ENCODE results near the gene FAM81A.

Gene FAM81A

GRCh38 chr15:59515190-59515589 lies 77.2 kb downstream of the FAM81A start (continued):
- TF ChIP-seq ZNF8 (CRISPR knock-in tag; IDR thresholded peaks at IDR 0.05) (no peak), RARB (CRISPR knock-in tag; IDR thresholded peaks at IDR 0.05) (no peak)

- TF ChIP-seq CREB5 (CRISPR knock-in tag; IDR thresholded peaks at IDR 0.05; ENCODE audit: low read depth) (no peak), TOX (CRISPR knock-in tag; IDR thresholded peaks at IDR 0.05; ENCODE audit: borderline replicate concordance) (no peak), TSHZ2 (CRISPR knock-in tag; IDR thresholded peaks at IDR 0.05) (no peak), ZNF70 (CRISPR knock-in tag; IDR thresholded peaks at IDR 0.05) (no peak), PATZ1 (CRISPR knock-in tag; IDR thresholded peaks at IDR 0.05; ENCODE audit: borderline replicate concordance) (no peak), CSDC2 (CRISPR knock-in tag; IDR thresholded peaks at IDR 0.05) (no peak), SNAI2 (CRISPR knock-in tag; IDR thresholded peaks at IDR 0.05) (no peak), ARNTL (CRISPR knock-in tag; IDR thresholded peaks at IDR 0.05; ENCODE audit: borderline replicate concordance, low read depth) (no peak), OSR1 (CRISPR knock-in tag; IDR thresholded peaks at IDR 0.05) (no peak), ESRRG (CRISPR knock-in tag; IDR thresholded peaks at IDR 0.05) (no peak), ZFP3 (CRISPR knock-in tag; IDR thresholded peaks at IDR 0.05) (no peak), RARB (CRISPR knock-in tag; IDR thresholded peaks at IDR 0.05) (no peak), GLIS3 (CRISPR knock-in tag; IDR thresholded peaks at IDR 0.05) (no peak), POU6F1 (CRISPR knock-in tag; IDR thresholded peaks at IDR 0.05; ENCODE audit: borderline replicate concordance, low read depth) (no peak), ISL1 (CRISPR knock-in tag; IDR thresholded peaks at IDR 0.05) (no peak), ZFP30 (CRISPR knock-in tag; IDR thresholded peaks at IDR 0.05) (no peak)
- no peak for ATAC-seq
These were observed 78.9 kb downstream of the FAM81A start for GRCh38 chr15:59516655-59517461.

- ATAC-seq = no peak
- TF ChIP-seq ZNF8 (CRISPR knock-in tag; IDR thresholded peaks at IDR 0.05) = no peak
- no peak for TF ChIP-seq ISL1 (CRISPR knock-in tag; IDR thresholded peaks at IDR 0.05)
- TF ChIP-seq SNAI2 (CRISPR knock-in tag; IDR thresholded peaks at IDR 0.05) = no peak
- no peak for TF ChIP-seq PATZ1 (CRISPR knock-in tag; IDR thresholded peaks at IDR 0.05; ENCODE audit: borderline replicate concordance)
- no peak for TF ChIP-seq GLIS3 (CRISPR knock-in tag; IDR thresholded peaks at IDR 0.05)
- no peak for TF ChIP-seq OSR1 (CRISPR knock-in tag; IDR thresholded peaks at IDR 0.05)
- TF ChIP-seq POU6F1 (CRISPR knock-in tag; IDR thresholded peaks at IDR 0.05; ENCODE audit: borderline replicate concordance, low read depth) = no peak
- no peak for TF ChIP-seq RARB (CRISPR knock-in tag; IDR thresholded peaks at IDR 0.05)
- TF ChIP-seq ZFP3 (CRISPR knock-in tag; IDR thresholded peaks at IDR 0.05) = no peak
- no peak for TF ChIP-seq PPARA (CRISPR knock-in tag; IDR thresholded peaks at IDR 0.05; ENCODE audit: borderline replicate concordance)
- no peak for TF ChIP-seq BACH2 (CRISPR knock-in tag; IDR thresholded peaks at IDR 0.05; ENCODE audit: borderline replicate concordance)
- TF ChIP-seq CSDC2 (CRISPR knock-in tag; IDR thresholded peaks at IDR 0.05) = no peak
- no peak for TF ChIP-seq ARNTL (CRISPR knock-in tag; IDR thresholded peaks at IDR 0.05; ENCODE audit: borderline replicate concordance, low read depth)
These were observed 81.3 kb downstream of the FAM81A start for GRCh38 chr15:59519329-59519728.

Measured in SK-N-SH treated with all-trans-retinoic acid at 6 μM for 48 hours (cell line).